ENCODE measurements around the gene DDX1. TPM values are rescaled to one million over a fixed set of nuclear protein-coding genes. Genes with fewer than 3 reads are reported as not detected.

The DDX1 gene
- total RNA-seq, 2 experiments from 2014 or later, result 70.2 to 72.1 TPM

GRCh38 chr2:15555760-15556193 lies 35.9 kb upstream of the DDX1 start:
- Mint-ChIP-seq H3K36me3 (ENCODE audit: low read depth) (peaks cover 18% of the 10 kb centered on the region), H3K4me3 (no peak overlapping the region), H3K27me3 (ENCODE audit: low read depth) (no peaks in the 10 kb centered on the region), H3K9me3 (ENCODE audit: insufficient read depth) (no peaks in the 10 kb centered on the region), H3K27ac (no peak overlapping the region), H3K4me1 (ENCODE audit: low read depth) (peaks cover 21% of the 10 kb centered on the region)
- DNase-seq (no peak), ATAC-seq (no peak)
- POLR2A ChIA-PET, result no interaction called here
- CTCF ChIA-PET, result no interaction called here

GRCh38 chr2:15556311-15556930 lies 35.2 kb upstream of the DDX1 start:
- Mint-ChIP-seq H3K4me1 (ENCODE audit: low read depth) (peaks cover 25% of the 10 kb centered on the region), H3K9me3 (ENCODE audit: insufficient read depth) (no peaks in the 10 kb centered on the region), H3K36me3 (ENCODE audit: low read depth) (peaks cover 18% of the 10 kb centered on the region), H3K27me3 (ENCODE audit: low read depth) (no peaks in the 10 kb centered on the region), H3K4me3 (no peak overlapping the region), H3K27ac (no peak overlapping the region)
- ChIA-PET POLR2A (no interaction called here), CTCF (no interaction called here)
- ATAC-seq, result no peak
- no peak for DNase-seq

GRCh38 chr2:15557887-15558311 lies 33.8 kb upstream of the DDX1 start:
- Mint-ChIP-seq H3K36me3 (ENCODE audit: low read depth) (peaks cover 17% of the 10 kb centered on the region), H3K9me3 (ENCODE audit: insufficient read depth) (no peaks in the 10 kb centered on the region), H3K27ac (no peak overlapping the region), H3K4me1 (ENCODE audit: low read depth) (peaks cover 39% of the 10 kb centered on the region), H3K4me3 (no peak overlapping the region), H3K27me3 (ENCODE audit: low read depth) (no peaks in the 10 kb centered on the region)
- ATAC-seq (no peak), DNase-seq (no peak)
- CTCF ChIA-PET, result interaction anchor here (1.8 to 5.5 kb wide), 2 partner anchors 12 to 19 kb away, joined by 4 to 33 read pairs; no protein-coding TSS in a partner anchor
- POLR2A ChIA-PET, result interaction anchor here (1.0 kb wide), 1 partner anchor 32 kb away, joined by 3 read pairs; no protein-coding TSS in a partner anchor

GRCh38 chr2:15559379-15560139 lies 32.1 kb upstream of the DDX1 start:
- Mint-ChIP-seq H3K4me3 (peak overlapping the region; percentile 57), H3K4me1 (ENCODE audit: low read depth) (peaks cover 41% of the 10 kb centered on the region), H3K36me3 (ENCODE audit: low read depth) (peaks cover 13% of the 10 kb centered on the region), H3K27me3 (ENCODE audit: low read depth) (no peaks in the 10 kb centered on the region), H3K27ac (no peak overlapping the region), H3K9me3 (ENCODE audit: insufficient read depth) (no peaks in the 10 kb centered on the region)
- DNase-seq (no peak), ATAC-seq (no peak)
- ChIA-PET POLR2A (no interaction called here), CTCF (interaction anchor here (5.5 kb wide), 1 partner anchor 18 kb away, joined by 33 read pairs; no protein-coding TSS in a partner anchor)

GRCh38 chr2:15560140-15560987 lies 31.3 kb upstream of the DDX1 start:
- peak overlapping the region; percentile 99 for H3K4me3 Mint-ChIP-seq
- peaks cover 41% of the 10 kb centered on the region for H3K4me1 Mint-ChIP-seq (ENCODE audit: low read depth)
- ATAC-seq (peak; percentile 56), DNase-seq (peak; percentile 38)
- peak overlapping the region; percentile 95 for H3K27ac Mint-ChIP-seq
- ChIA-PET POLR2A (interaction anchor here (1.3 to 1.7 kb wide), 2 partner anchors 10 to 24 kb away, joined by 5 to 6 read pairs; no protein-coding TSS in a partner anchor), CTCF (interaction anchor here (2.5 to 5.5 kb wide), 2 partner anchors 14 to 17 kb away, joined by 9 to 33 read pairs; no protein-coding TSS in a partner anchor)
- H3K27me3 Mint-ChIP-seq (ENCODE audit: low read depth), result peaks cover 1% of the 10 kb centered on the region
- no peaks in the 10 kb centered on the region for H3K9me3 Mint-ChIP-seq (ENCODE audit: insufficient read depth)
- H3K36me3 Mint-ChIP-seq (ENCODE audit: low read depth), result peaks cover 13% of the 10 kb centered on the region

- peak; percentile 88 for ATAC-seq
- ChIA-PET CTCF (interaction anchor here (2.5 to 5.5 kb wide), 2 partner anchors 14 to 16 kb away, joined by 9 to 33 read pairs; no protein-coding TSS in a partner anchor), POLR2A (interaction anchor here (0.7 to 1.7 kb wide), 6 partner anchors 9 to 31 kb away, joined by 3 to 8 read pairs (median 4); partner anchors contain the start of gene DDX1)
- no peaks in the 10 kb centered on the region for H3K9me3 Mint-ChIP-seq (ENCODE audit: insufficient read depth)
- peak within 1 kb of the TSS; percentile 95 for H3K27ac Mint-ChIP-seq
- DNase-seq, result peak; percentile 87
- H3K4me3 Mint-ChIP-seq, result peak within 1 kb of the TSS; percentile 99
- peaks cover 4% of the 10 kb centered on the region for H3K27me3 Mint-ChIP-seq (ENCODE audit: low read depth)
- peaks cover 41% of the 10 kb centered on the region for H3K4me1 Mint-ChIP-seq (ENCODE audit: low read depth)
- H3K36me3 Mint-ChIP-seq (ENCODE audit: low read depth), result peaks cover 11% of the 10 kb centered on the region
These were observed 30.6 kb upstream of the DDX1 start, which contains the start of gene NBAS for GRCh38 chr2:15560988-15561573. TSS of gene NBAS (minus strand) at chr2:15561334. CDS start at chr2:15561304, 30 bp downstream.

- peak; percentile 32 for ATAC-seq
- Mint-ChIP-seq H3K27me3 (ENCODE audit: low read depth) (peaks cover 4% of the 10 kb centered on the region), H3K4me1 (ENCODE audit: low read depth) (peaks cover 41% of the 10 kb centered on the region)
These were observed 29.9 kb upstream of the DDX1 start for GRCh38 chr2:15561574-15562344.

GRCh38 chr2:15562354-15563031 lies 29.2 kb upstream of the DDX1 start:
- peak overlapping the region; percentile 95 for H3K27ac Mint-ChIP-seq

More at GRCh38 chr2:15561574-15562344, 29.9 kb upstream of the DDX1 start:
- ChIA-PET POLR2A (interaction anchor here (0.7 to 1.7 kb wide), 6 partner anchors 9 to 30 kb away, joined by 3 to 8 read pairs (median 4); partner anchors contain the start of gene DDX1), CTCF (interaction anchor here (2.5 to 5.5 kb wide), 2 partner anchors 15 kb away, joined by 9 to 33 read pairs; no protein-coding TSS in a partner anchor)
- Mint-ChIP-seq H3K36me3 (ENCODE audit: low read depth) (peaks cover 11% of the 10 kb centered on the region), H3K4me3 (peak overlapping the region; percentile 99), H3K27ac (peak overlapping the region; percentile 95), H3K9me3 (ENCODE audit: insufficient read depth) (no peaks in the 10 kb centered on the region)
- peak; percentile 29 for DNase-seq

GRCh38 chr2:15563227-15564100 lies 28.2 kb upstream of the DDX1 start:
- peaks cover 6% of the 10 kb centered on the region for H3K36me3 Mint-ChIP-seq (ENCODE audit: low read depth)
- H3K9me3 Mint-ChIP-seq (ENCODE audit: insufficient read depth), result no peaks in the 10 kb centered on the region
- H3K27me3 Mint-ChIP-seq (ENCODE audit: low read depth), result peaks cover 7% of the 10 kb centered on the region
- DNase-seq, result no peak
- CTCF ChIA-PET, result interaction anchor here (5.5 kb wide), 1 partner anchor 14 kb away, joined by 33 read pairs; no protein-coding TSS in a partner anchor
- POLR2A ChIA-PET, result no interaction called here
- no peak overlapping the region for H3K27ac Mint-ChIP-seq
- peaks cover 36% of the 10 kb centered on the region for H3K4me1 Mint-ChIP-seq (ENCODE audit: low read depth)
- no peak overlapping the region for H3K4me3 Mint-ChIP-seq
- ATAC-seq, result no peak

More at GRCh38 chr2:15562354-15563031, 29.2 kb upstream of the DDX1 start:
- no peak for DNase-seq
- peak overlapping the region; percentile 99 for H3K4me3 Mint-ChIP-seq
- peaks cover 5% of the 10 kb centered on the region for H3K27me3 Mint-ChIP-seq (ENCODE audit: low read depth)
- ChIA-PET CTCF (interaction anchor here (2.5 to 5.5 kb wide), 2 partner anchors 15 to 16 kb away, joined by 9 to 33 read pairs; no protein-coding TSS in a partner anchor), POLR2A (interaction anchor here (1.3 to 1.7 kb wide), 3 partner anchors 8 to 29 kb away, joined by 4 to 8 read pairs (median 6); partner anchors contain the start of gene DDX1)
- H3K4me1 Mint-ChIP-seq (ENCODE audit: low read depth), result peaks cover 41% of the 10 kb centered on the region
- no peak for ATAC-seq
- no peaks in the 10 kb centered on the region for H3K9me3 Mint-ChIP-seq (ENCODE audit: insufficient read depth)
- peaks cover 11% of the 10 kb centered on the region for H3K36me3 Mint-ChIP-seq (ENCODE audit: low read depth)
